SK-N-SH (cell line): Measurements from ENCODE around the gene SCN8A. TPM values are rescaled to one million over a fixed set of nuclear protein-coding genes. Genes with fewer than 3 reads are reported as not detected.

Experiments
- CTCF ChIA-PET: fragments of 300-600, 350-600 bp; formaldehyde crosslinking; extraction: SDS; loops from one replicate; lab custom pipeline; 2021; lab: Yijun Ruan, JAX
- POLR2A ChIA-PET: fragments of 350-600 bp; sonication (Branson Sonifier 250); formaldehyde crosslinking; extraction: SDS; loops from one replicate; lab custom pipeline; 2020; ENCODE audit warnings: antibody characterized with exemption, inconsistent platforms; lab: Yijun Ruan, JAX
- DNase-seq: peaks from one replicate; pipeline ENCODE4 v3.0.0; 2012
- H2AFZ ChIP-seq: fragments of 200-600 bp; sonication (generic); 2 replicates; pipeline ENCODE4 v1.8.1; 2016; ENCODE audit warnings: antibody characterized with exemption, mild to moderate bottlenecking, low read depth
- H3F3A ChIP-seq: fragments of 200-600 bp; sonication (generic); replicated peaks from 2 replicates; pipeline ENCODE3; 2016; ENCODE audit warnings: antibody characterized with exemption, mild to moderate bottlenecking; ENCODE audit not compliant: insufficient read depth
- H3K27ac ChIP-seq, 2 experiments: fragments of 200-500 bp in 1 of 2; fragments of 200-600 bp in 1 of 2; sonication (Bioruptor generic) in 1 of 2; sonication (generic), shearing (Covaris generic) in 1 of 2; 2 replicates each; pipeline versions ENCODE4 v1.5.1 to v1.6.1; 2014 to 2016; ENCODE audit warnings: low read depth in 2 of 2, inconsistent platforms in 1 of 2, low read length in 1 of 2, mild to moderate bottlenecking in 1 of 2, mixed read lengths in 1 of 2
- H3K27me3 ChIP-seq: fragments of 200-600 bp; sonication (generic), shearing (Covaris generic); 2 replicates; pipeline ENCODE4 v1.6.1; 2016; ENCODE audit warnings: mixed run types; ENCODE audit not compliant: insufficient read depth
- H3K36me3 ChIP-seq, 2 experiments: fragments of 200-500 bp in 1 of 2; fragments of 200-600 bp in 1 of 2; sonication (Bioruptor generic) in 1 of 2; sonication (generic) in 1 of 2; replicated peaks in 1 of 2; 2 replicates each; pipeline versions ENCODE3 to v1.5.1; 2014 to 2016; ENCODE audit warnings: low read length in 1 of 2, mild to moderate bottlenecking in 1 of 2; ENCODE audit not compliant: insufficient read depth in 2 of 2, control insufficient read depth in 1 of 2
- H3K4me1 ChIP-seq, 2 experiments: fragments of 200-500 bp in 1 of 2; fragments of 200-600 bp in 1 of 2; sonication (Bioruptor generic) in 1 of 2; sonication (generic), shearing (Covaris generic) in 1 of 2; 2 replicates each; pipeline versions ENCODE4 v1.5.1 to v1.6.1; 2014 to 2016; ENCODE audit warnings: low read depth in 1 of 2, low read length in 1 of 2, mixed run types in 1 of 2; ENCODE audit not compliant: insufficient read depth in 2 of 2, control insufficient read depth in 1 of 2
- H3K4me2 ChIP-seq: fragments of 200-600 bp; sonication (generic), shearing (Covaris generic); 2 replicates; pipeline ENCODE4 v1.6.1; 2017; ENCODE audit warnings: mixed run types
- H3K4me3 ChIP-seq, 2 experiments: fragments of 200-500 bp in 1 of 2; fragments of 200-600 bp in 1 of 2; sonication (Bioruptor generic) in 1 of 2; sonication (generic), shearing (Covaris generic) in 1 of 2; 2 replicates each; pipeline versions ENCODE4 v1.5.1 to v1.8.1; 2014 to 2016; ENCODE audit warnings: low read depth in 2 of 2, inconsistent platforms in 1 of 2, low read length in 1 of 2, mild to moderate bottlenecking in 1 of 2, mixed read lengths in 1 of 2, moderate library complexity in 1 of 2
- H3K79me2 ChIP-seq: fragments of 200-600 bp; sonication (generic); 2 replicates; pipeline ENCODE4 v1.8.1; 2017; ENCODE audit warnings: mild to moderate bottlenecking; ENCODE audit not compliant: insufficient read depth
- H3K9ac ChIP-seq: fragments of 200-600 bp; sonication (generic); 2 replicates; pipeline ENCODE4 v1.6.1; 2017; ENCODE audit warnings: mixed run types
- H3K9me2 ChIP-seq: fragments of 200-600 bp; sonication (generic); 2 replicates; pipeline ENCODE4 v1.6.1; 2017; ENCODE audit warnings: mixed run types
- H3K9me3 ChIP-seq: fragments of 200-600 bp; sonication (generic); 2 replicates; pipeline ENCODE4 v1.6.1; 2017; ENCODE audit warnings: mixed run types, mild to moderate bottlenecking, moderate library complexity
- H4K20me1 ChIP-seq: fragments of 200-600 bp; sonication (generic); 2 replicates; pipeline ENCODE4 v1.6.1; 2017; ENCODE audit warnings: mild to moderate bottlenecking, mixed run types; ENCODE audit not compliant: insufficient read depth
- CHD2 ChIP-seq: fragments of 150-350 bp; IDR thresholded peaks from 2 replicates; pipeline ENCODE4 v1.6.1; 2018; ENCODE audit warnings: low read length; ENCODE audit not compliant: partially characterized antibody
- CTCF ChIP-seq: fragments of 200-600 bp; sonication (generic); IDR thresholded peaks from 2 replicates; pipeline ENCODE4 v1.6.1; 2017; ENCODE audit warnings: antibody characterized with exemption, mild to moderate bottlenecking, moderate library complexity
- FOSL2 ChIP-seq: IDR thresholded peaks from 2 replicates; pipeline ENCODE4 v1.4.0; 2012; ENCODE audit warnings: low read depth, mild to moderate bottlenecking, moderate library complexity, borderline replicate concordance
- FOXJ3 ChIP-seq: sonication (generic); formaldehyde crosslinking; IDR thresholded peaks from 2 replicates; pipeline ENCODE4 v1.5.1; 2020; ENCODE audit warnings: mild to moderate bottlenecking, missing genetic modification reagents
- FOXM1 ChIP-seq: IDR thresholded peaks from 2 replicates; pipeline ENCODE4 v1.4.0; 2012; ENCODE audit warnings: low read depth, mild to moderate bottlenecking
- GABPA ChIP-seq: IDR thresholded peaks from 2 replicates; pipeline ENCODE4 v1.4.0; 2012; ENCODE audit warnings: low read depth, mild to moderate bottlenecking
- IRF3 ChIP-seq: fragments of 150-350 bp; IDR thresholded peaks from 2 replicates; pipeline ENCODE4 v1.6.1; 2016; ENCODE audit warnings: mild to moderate bottlenecking, low read depth, low read length
- MAX ChIP-seq: IDR thresholded peaks from 2 replicates; pipeline ENCODE4 v1.4.0; 2012; ENCODE audit warnings: low read depth
- MXI1 ChIP-seq: IDR thresholded peaks from 2 replicates; pipeline ENCODE4 v1.6.1; 2012; ENCODE audit warnings: mild to moderate bottlenecking, low read depth, low read length, improper control_type of control experiment
- NRF1 ChIP-seq: IDR thresholded peaks from 2 replicates; pipeline ENCODE4 v1.6.1; 2012; ENCODE audit warnings: low read depth, mild to moderate bottlenecking, low read length
- REST ChIP-seq: IDR thresholded peaks from 2 replicates; pipeline ENCODE4 v1.6.1; 2012; ENCODE audit warnings: mild to moderate bottlenecking, low read depth, low read length, moderate library complexity
- RFX5 ChIP-seq: IDR thresholded peaks from 2 replicates; pipeline ENCODE4 v1.6.1; 2012; ENCODE audit warnings: mild to moderate bottlenecking, improper control_type of control experiment, low read length
- RXRA ChIP-seq: IDR thresholded peaks from 2 replicates; pipeline ENCODE4 v1.4.0; 2012; ENCODE audit warnings: low read depth, mild to moderate bottlenecking, borderline replicate concordance
- SIN3A ChIP-seq: IDR thresholded peaks from 2 replicates; pipeline ENCODE4 v1.6.1; 2012; ENCODE audit warnings: low read depth, mild to moderate bottlenecking, low read length, moderate library complexity, borderline replicate concordance
- TAF1 ChIP-seq: IDR thresholded peaks from 2 replicates; pipeline ENCODE4 v1.6.1; 2012; ENCODE audit warnings: low read depth, mild to moderate bottlenecking, low read length, moderate library complexity, borderline replicate concordance
- TEAD4 ChIP-seq: IDR thresholded peaks from 2 replicates; pipeline ENCODE4 v1.4.0; 2012; ENCODE audit warnings: mild to moderate bottlenecking, borderline replicate concordance; ENCODE audit not compliant: insufficient read depth
- WGBS: methylation state at CpG from one replicate; pipeline ENCODE4 v1.1.6; 2017; ENCODE audit warnings: low lambda C conversion rate; 5-methylcytosine and 5-hydroxymethylcytosine counted together
- polyA plus RNA-seq, 3 experiments: library from polyadenylated mRNA; depleted of rRNA; stranded (reverse); fragments of >200 nt; gene quantifications; 2 replicates each; pipeline ENCODE4 v1.2.3, GENCODE V29; 2012

The SCN8A gene
- polyA plus RNA-seq, 1 of the 3 experiments (the other 2 are of a cell fraction) = 7.1 TPM

- no peak overlapping the region for H3K4me2 ChIP-seq
- H3K79me2 ChIP-seq = no peaks in the 10 kb centered on the region
- no peak overlapping the region for H3K9ac ChIP-seq
- H4K20me1 ChIP-seq = no peaks in the 10 kb centered on the region
- H2AFZ ChIP-seq = no peak overlapping the region
- CTCF ChIA-PET = interaction anchor here (1.2 to 3.5 kb wide), 5 partner anchors 9 to 42 kb away, joined by 3 to 21 read pairs (median 11); a partner anchor contains a TSS
- no peaks in the 10 kb centered on the region for H3K27me3 ChIP-seq
- no peak for TF ChIP-seq FOXJ3 (CRISPR knock-in tag)
- TF ChIP-seq TAF1 = no peak
- TF ChIP-seq MAX = no peak
- no peak for TF ChIP-seq FOXM1
- no peak for DNase-seq
- WGBS = 69% methylated on average over 10 of the region's 10 CpGs
- H3K9me2 ChIP-seq = no peaks in the 10 kb centered on the region
- no peaks in the 10 kb centered on the region for H3K9me3 ChIP-seq
- peaks cover 0 to 24% of the 10 kb centered on the region in 2 experiments; a peak in 1 of 4 replicates for H3K4me1 ChIP-seq
- no peak overlapping the region for H3K4me3 ChIP-seq
- POLR2A ChIA-PET = no interaction called here
- no peaks in the 10 kb centered on the region for H3F3A ChIP-seq
- H3K36me3 ChIP-seq = no peaks in the 10 kb centered on the region
- H3K27ac ChIP-seq = no peak overlapping the region
These were observed 241.5 kb downstream of the SCN8A start for GRCh38 chr12:51832354-51833107.

GRCh38 chr12:51833448-51834227 is 242.6 kb downstream of the SCN8A start:
- CTCF ChIA-PET = interaction anchor here (1.2 to 3.5 kb wide), 4 partner anchors 10 to 41 kb away, joined by 3 to 21 read pairs (median 14); no protein-coding TSS in a partner anchor
- no peak for TF ChIP-seq FOXM1
- TF ChIP-seq TEAD4 = no peak
- no peak for TF ChIP-seq FOSL2
- TF ChIP-seq MAX = no peak
- TF ChIP-seq SIN3A = no peak
- no peak for TF ChIP-seq CHD2
- no peak for TF ChIP-seq MXI1
- no peak for TF ChIP-seq RXRA
- TF ChIP-seq IRF3 = no peak
- TF ChIP-seq REST = no peak
- no peak for TF ChIP-seq TAF1
- TF ChIP-seq NRF1 = no peak
- no peak for TF ChIP-seq GABPA
- TF ChIP-seq RFX5 = no peak
- TF ChIP-seq CTCF = no peak
- TF ChIP-seq FOXJ3 (CRISPR knock-in tag) = no peak

More at GRCh38 chr12:51833448-51834227, 242.6 kb downstream of the SCN8A start:
- no peak overlapping the region for H3K27ac ChIP-seq
- H3K9ac ChIP-seq = no peak overlapping the region
- no peaks in the 10 kb centered on the region for H3K36me3 ChIP-seq
- no peaks in the 10 kb centered on the region for H3K79me2 ChIP-seq
- H3K4me1 ChIP-seq = peaks cover 0 to 33% of the 10 kb centered on the region in 2 experiments; a peak in 1 of 4 replicates
- H2AFZ ChIP-seq = no peak overlapping the region
- H3K4me3 ChIP-seq = no peak overlapping the region
- no peaks in the 10 kb centered on the region for H3K9me3 ChIP-seq
- 60% methylated on average over 12 of the region's 12 CpGs for WGBS
- no peaks in the 10 kb centered on the region; the same call in 1 of the 2 replicates for H3K27me3 ChIP-seq
- no peaks in the 10 kb centered on the region for H3K9me2 ChIP-seq
- H3K4me2 ChIP-seq = no peak overlapping the region
- DNase-seq = no peak
- no peaks in the 10 kb centered on the region for H4K20me1 ChIP-seq
- POLR2A ChIA-PET = no interaction called here
- no peaks in the 10 kb centered on the region for H3F3A ChIP-seq
